Thyroid gland (tissue), 4 donors: ENCODE data around the gene GRIN2A. TPM values are rescaled to one million over a fixed set of nuclear protein-coding genes. Genes with fewer than 3 reads are reported as not detected.

Experiments
- DNase-seq, 2 donors: peaks; one replicate each; pipeline ENCODE4 v3.0.0-alpha.2; 2019
- H3K27ac ChIP-seq, 3 donors: fragments of 200-600 bp; sonication (generic); 1 replicate in 2 of 3; 2 replicates in 1 of 3; pipeline ENCODE4 v1.5.1; 2016 to 2019; ENCODE audit warnings: mild to moderate bottlenecking in 1 of 3, moderate library complexity in 1 of 3
- H3K27me3 ChIP-seq: fragments of 200-600 bp; sonication (generic); one replicate; pipeline ENCODE4 v1.5.1; 2019
- H3K36me3 ChIP-seq, 2 donors: fragments of 200-600 bp; sonication (generic); one replicate each; pipeline ENCODE4 v1.5.1; 2016 to 2019
- H3K4me1 ChIP-seq, 2 donors: fragments of 200-600 bp; sonication (generic); one replicate each; pipeline ENCODE4 v1.5.1; 2017 to 2019
- H3K4me3 ChIP-seq, 3 donors: fragments of 200-600 bp; sonication (generic); replicated peaks in 1 of 3; 1 replicate in 2 of 3; 2 replicates in 1 of 3; pipeline ENCODE4 v1.5.1; 2016; ENCODE audit warnings: mild to moderate bottlenecking in 1 of 3
- H3K9me3 ChIP-seq: fragments of 200-600 bp; sonication (generic); one replicate; pipeline ENCODE4 v1.5.1; 2017
- POLR2A ChIP-seq, 2 donors: fragments of 450-650 bp; IDR thresholded peaks; one replicate each; pipeline ENCODE4 v1.6.1; 2017; ENCODE audit warnings: antibody characterized with exemption in 2 of 2, mild to moderate bottlenecking in 2 of 2, moderate library complexity in 1 of 2
- WGBS, 2 donors: methylation state at CpG; one replicate each; pipeline ENCODE4 v1.1.5; 2017; 5-methylcytosine and 5-hydroxymethylcytosine counted together
- intact Hi-C: fragments of 100-400 bp; cut with DNase I; formaldehyde crosslinking; loops from one replicate; pipeline ENCODE4 v1.15.1; 2023
- small RNA-seq: library from RNA; depleted of rRNA; stranded (forward); fragments of <200 nt; gene quantifications from one replicate; pipeline ENCODE3, GENCODE V24; 2016
- total RNA-seq, 4 donors: library from RNA; depleted of rRNA; stranded (reverse); fragments of >200 nt; gene quantifications; one replicate each; pipeline ENCODE4 v1.2.3, GENCODE V29; 2016
- TF ChIP-seq, protein P1 (sequence below), 6 experiments: fragments of 200-600 bp in 3 of 6; fragments of 450-650 bp in 3 of 6; sonication (generic) in 3 of 6; IDR thresholded peaks; one replicate each; pipeline ENCODE4 v1.5.1; 2016 to 2019; ENCODE audit warnings: antibody characterized with exemption in 6 of 6, mild to moderate bottlenecking in 2 of 6, inconsistent platforms in 1 of 6, moderate library complexity in 1 of 6

Gene GRIN2A
- total RNA-seq, 4 donors from 2014 or later = 0.11 to 1.3 (median 0.53) TPM

DNA sequence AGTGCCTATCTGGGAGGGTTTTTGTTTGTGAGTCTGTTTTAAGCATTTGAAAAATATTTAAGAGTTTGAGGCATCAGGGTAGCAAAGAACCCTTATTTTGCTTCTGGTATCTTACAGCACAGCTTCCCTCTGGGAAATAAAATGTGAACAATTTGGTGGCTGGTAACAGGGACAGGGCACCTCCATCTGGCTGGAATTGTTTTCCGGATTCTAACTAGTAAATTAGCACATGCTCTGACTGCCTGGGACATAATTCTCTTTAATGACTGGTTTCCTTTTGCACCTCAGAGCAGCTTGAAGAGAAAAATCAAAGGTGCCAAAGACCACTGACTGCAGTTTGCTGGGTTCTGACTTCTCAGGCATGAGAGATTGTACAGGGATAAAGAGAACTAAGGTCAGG lies 469.1 kb downstream of the GRIN2A start:
- no peak overlapping the region for H3K27ac ChIP-seq
- H3K9me3 ChIP-seq = no peaks in the 10 kb centered on the region
- no peak for DNase-seq
- H3K4me1 ChIP-seq = no peaks in the 10 kb centered on the region
- intact Hi-C loops = no loop called here
- H3K4me3 ChIP-seq = no peak overlapping the region
- WGBS, 2 donors = 58 to 75% methylated on average over 1 of the region's 1 CpG
- no peaks in the 10 kb centered on the region for H3K27me3 ChIP-seq
- TF ChIP-seq POLR2A (IDR thresholded peaks at IDR 0.05) = no peak
- TF ChIP-seq, protein P1, sequence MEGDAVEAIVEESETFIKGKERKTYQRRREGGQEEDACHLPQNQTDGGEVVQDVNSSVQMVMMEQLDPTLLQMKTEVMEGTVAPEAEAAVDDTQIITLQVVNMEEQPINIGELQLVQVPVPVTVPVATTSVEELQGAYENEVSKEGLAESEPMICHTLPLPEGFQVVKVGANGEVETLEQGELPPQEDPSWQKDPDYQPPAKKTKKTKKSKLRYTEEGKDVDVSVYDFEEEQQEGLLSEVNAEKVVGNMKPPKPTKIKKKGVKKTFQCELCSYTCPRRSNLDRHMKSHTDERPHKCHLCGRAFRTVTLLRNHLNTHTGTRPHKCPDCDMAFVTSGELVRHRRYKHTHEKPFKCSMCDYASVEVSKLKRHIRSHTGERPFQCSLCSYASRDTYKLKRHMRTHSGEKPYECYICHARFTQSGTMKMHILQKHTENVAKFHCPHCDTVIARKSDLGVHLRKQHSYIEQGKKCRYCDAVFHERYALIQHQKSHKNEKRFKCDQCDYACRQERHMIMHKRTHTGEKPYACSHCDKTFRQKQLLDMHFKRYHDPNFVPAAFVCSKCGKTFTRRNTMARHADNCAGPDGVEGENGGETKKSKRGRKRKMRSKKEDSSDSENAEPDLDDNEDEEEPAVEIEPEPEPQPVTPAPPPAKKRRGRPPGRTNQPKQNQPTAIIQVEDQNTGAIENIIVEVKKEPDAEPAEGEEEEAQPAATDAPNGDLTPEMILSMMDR (IDR thresholded peaks at IDR 0.05) = no peak
- no peaks in the 10 kb centered on the region for H3K36me3 ChIP-seq

DNA sequence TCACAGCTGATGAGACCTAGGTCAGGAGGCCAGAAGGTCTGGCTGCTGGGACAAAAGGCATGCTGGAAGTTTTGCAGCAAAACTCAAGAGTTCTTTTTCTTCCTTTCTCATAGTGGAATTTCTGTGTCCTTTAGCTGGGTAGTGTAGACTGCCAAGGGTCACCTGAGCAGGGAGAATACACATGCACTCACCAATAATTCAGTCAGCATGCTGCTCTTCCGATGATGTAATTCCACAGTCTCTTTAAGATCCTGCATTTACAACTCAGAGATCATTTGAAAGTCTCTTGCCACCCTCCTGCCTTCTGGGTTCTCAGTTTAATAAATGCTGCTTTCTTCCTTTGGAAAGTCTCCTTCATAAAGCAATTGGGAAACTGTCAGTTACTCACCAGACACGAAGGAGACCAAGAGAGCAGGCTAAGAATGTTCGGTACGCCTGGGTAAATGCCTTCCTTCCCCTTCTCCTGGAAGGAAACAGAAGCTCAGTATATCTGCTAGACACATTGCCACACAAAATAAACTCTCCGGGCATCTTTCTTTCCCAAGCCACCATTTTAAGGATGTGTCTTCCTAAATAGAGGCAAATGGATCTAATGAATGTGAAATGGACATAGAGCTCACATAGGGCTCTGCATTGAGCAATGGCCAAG lies 473.1 kb downstream of the GRIN2A start:
- Histone ChIP-seq H3K27ac (no peak overlapping the region), H3K9me3 (no peaks in the 10 kb centered on the region), H3K36me3 (no peaks in the 10 kb centered on the region), H3K27me3 (no peaks in the 10 kb centered on the region), H3K4me1 (no peaks in the 10 kb centered on the region), H3K4me3 (no peak overlapping the region)
- TF ChIP-seq POLR2A (IDR thresholded peaks at IDR 0.05) = no peak
- TF ChIP-seq, protein P1 (IDR thresholded peaks at IDR 0.05) = no peak
- WGBS, 2 donors = 66 to 71% methylated on average over 5 of the region's 5 CpGs
- no peak for DNase-seq
- intact Hi-C loops = no loop called here

DNA sequence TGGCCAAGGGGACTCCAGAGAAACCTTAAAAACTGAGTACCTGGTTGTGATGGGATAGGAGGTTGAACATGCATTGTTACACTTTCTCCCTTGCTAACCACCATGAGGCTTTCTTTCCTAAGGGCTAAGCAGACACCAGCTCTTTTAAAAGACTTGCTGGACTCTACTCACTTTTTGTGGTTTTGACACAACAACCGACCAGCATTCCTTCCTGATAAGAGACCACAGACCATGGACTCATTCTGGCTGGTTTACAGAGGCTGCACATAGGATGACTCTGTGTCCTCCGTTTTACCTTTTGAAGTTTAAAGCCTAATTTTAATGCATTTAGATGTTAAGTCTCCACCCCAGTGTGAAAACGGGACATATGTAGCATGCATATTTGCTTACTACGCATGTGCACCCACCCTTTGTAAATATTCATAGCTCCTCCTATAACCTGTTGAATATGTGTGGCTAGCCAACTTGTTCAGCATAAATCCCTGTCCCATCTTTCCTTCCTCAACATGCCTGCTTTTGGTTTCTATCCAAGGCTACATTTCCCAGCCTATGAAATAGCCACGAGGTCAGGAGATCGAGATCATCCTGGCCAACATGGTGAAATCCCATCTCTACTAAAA lies 475.9 kb downstream of the GRIN2A start:
- no peak overlapping the region for H3K27ac ChIP-seq
- 79 to 85% methylated on average over 6 of the region's 6 CpGs for WGBS, 2 donors
- no peak for DNase-seq
- TF ChIP-seq, protein P1 (IDR thresholded peaks at IDR 0.05) = no peak
- no peak for TF ChIP-seq POLR2A (IDR thresholded peaks at IDR 0.05)
- intact Hi-C loops = no loop called here
- H3K27me3 ChIP-seq = no peaks in the 10 kb centered on the region
- H3K4me1 ChIP-seq = no peaks in the 10 kb centered on the region
- no peaks in the 10 kb centered on the region for H3K9me3 ChIP-seq
- no peaks in the 10 kb centered on the region for H3K36me3 ChIP-seq
- H3K4me3 ChIP-seq = no peak overlapping the region

DNA sequence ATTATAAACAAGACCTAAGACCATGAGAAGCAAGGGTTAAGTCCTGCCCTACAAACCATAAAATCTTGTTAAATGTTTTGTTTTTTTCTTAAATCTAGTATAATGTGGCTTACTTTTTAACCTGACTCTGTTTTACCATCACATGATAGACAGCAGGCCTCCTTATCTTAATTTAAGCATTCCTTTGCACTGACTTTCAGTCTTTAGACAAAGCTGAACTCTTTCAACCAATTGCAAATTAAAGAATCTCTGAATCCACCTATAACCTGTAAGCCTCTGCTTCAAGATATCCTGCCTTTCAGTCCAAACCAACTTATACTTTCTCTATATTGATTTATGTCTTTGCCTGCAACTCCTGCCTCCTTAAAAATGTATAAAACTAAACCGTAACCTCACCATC lies 478.5 kb downstream of the GRIN2A start:
- intact Hi-C loops = no loop called here
- TF ChIP-seq POLR2A (IDR thresholded peaks at IDR 0.05) = no peak
- TF ChIP-seq, protein P1 (IDR thresholded peaks at IDR 0.05) = no peak
- 92 to 96% methylated on average over 1 of the region's 1 CpG for WGBS, 2 donors

More for the DNA sequence above, 478.5 kb downstream of the GRIN2A start:
- DNase-seq = no peak
- no peaks in the 10 kb centered on the region for H3K4me1 ChIP-seq
- no peak overlapping the region for H3K4me3 ChIP-seq
- H3K36me3 ChIP-seq = no peaks in the 10 kb centered on the region
- no peak overlapping the region for H3K27ac ChIP-seq
- H3K9me3 ChIP-seq = no peaks in the 10 kb centered on the region
- H3K27me3 ChIP-seq = no peaks in the 10 kb centered on the region

Small RNA genes lying within 50 kb of the gene (small RNA-seq; reads per million reads assigned to genes)
- gene RN7SL493P = not detected

Other genes starting within 250 kb of the GRIN2A start
- 10 to 100 TPM; 15.5 to 32.8 (median 28.3) TPM for gene ATF7IP2, start 203.6 kb upstream of the GRIN2A start, total RNA-seq